Astrocyte of the hippocampus (primary cell): ENCODE results near the gene TTC3.
"Not testable (repeated sequence)": the region's sequence is repeated elsewhere in the genome, so short reads cannot be mapped to it uniquely, and the experiment has no call there.

Experiments used
- DNase-seq: peaks from one replicate; pipeline ENCODE4 v3.0.0; 2011; ENCODE audit warnings: low read depth, low spot score

The TTC3 gene

DNA sequence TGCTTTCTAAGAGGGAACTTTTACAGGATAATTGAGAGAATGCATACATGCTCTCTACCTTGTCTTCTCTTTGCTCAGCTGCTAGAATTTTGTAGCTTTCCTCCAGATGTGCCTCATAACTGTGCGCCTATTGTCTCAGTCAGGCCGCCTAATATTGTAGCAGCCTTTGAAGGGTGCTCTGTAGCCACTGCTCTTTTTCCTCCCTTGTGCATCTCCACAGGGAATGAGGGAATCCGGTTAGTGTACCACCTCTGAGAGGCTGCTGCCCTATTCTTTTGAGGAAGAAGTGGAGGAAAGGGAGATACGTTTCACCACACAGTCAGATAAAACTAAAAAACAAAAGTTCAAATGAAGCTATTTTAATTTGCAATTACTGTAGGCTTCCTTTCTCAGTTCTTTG, 22.8 kb downstream of the TTC3 start:
- DNase-seq = no peak

DNA sequence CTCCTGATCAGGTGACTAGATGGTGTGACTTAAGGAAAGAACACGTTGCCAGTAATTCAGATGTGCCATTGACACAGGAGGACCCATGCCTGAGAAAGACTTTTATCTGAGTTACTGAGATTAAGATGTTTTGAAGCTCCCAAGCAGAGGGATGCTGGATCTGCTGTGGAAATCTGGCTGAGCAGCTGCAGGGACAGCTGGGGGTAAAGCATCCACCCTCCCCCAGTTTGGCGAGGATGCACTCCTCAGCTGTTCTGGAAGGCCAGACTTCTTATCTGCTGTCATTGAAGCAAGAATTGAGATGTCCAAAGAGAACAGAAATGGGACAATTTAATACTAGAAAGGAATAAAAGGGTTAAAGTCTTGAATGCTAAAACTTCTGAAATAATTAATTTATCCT, 25.7 kb downstream of the TTC3 start:
- DNase-seq = no peak

DNA sequence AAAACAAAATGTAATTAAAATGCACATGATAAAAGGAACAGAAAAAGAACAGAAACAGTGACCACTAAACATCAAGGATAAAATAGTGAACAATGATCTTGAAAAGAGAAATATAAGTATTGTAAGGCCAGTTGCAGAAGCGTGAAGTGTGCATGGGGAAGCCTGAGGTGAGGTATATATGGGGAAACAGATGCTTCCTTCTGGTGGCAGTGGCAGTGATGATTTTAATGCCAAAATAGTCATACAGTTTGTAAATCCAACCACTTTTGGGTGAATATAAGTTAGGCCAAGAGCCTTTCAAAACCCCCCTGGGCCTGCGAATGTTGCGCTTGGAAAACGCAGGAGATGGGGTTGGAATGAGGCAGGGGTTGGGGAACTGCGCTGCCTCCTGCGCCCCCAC, 27.3 kb downstream of the TTC3 start:
- DNase-seq = no peak

DNA sequence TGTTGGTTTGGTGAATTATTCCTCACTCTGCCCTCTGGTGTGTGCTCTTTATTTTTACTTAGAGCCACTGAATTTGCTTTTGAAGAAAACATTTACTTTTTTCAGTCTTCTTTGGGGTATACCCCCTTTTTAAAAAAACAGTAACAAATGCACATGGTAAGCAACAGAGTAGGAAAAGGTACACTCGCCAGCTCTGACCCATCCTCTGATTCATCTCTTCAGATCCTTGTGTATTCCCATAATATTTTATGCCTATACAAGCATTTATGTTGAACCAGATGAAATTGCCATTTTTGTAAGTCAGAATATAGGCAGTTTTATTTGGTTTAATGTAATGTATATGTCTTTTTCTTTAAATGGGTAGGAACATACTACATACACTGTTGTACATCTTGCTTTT, 28.3 kb downstream of the TTC3 start:
- no peak for DNase-seq

DNA sequence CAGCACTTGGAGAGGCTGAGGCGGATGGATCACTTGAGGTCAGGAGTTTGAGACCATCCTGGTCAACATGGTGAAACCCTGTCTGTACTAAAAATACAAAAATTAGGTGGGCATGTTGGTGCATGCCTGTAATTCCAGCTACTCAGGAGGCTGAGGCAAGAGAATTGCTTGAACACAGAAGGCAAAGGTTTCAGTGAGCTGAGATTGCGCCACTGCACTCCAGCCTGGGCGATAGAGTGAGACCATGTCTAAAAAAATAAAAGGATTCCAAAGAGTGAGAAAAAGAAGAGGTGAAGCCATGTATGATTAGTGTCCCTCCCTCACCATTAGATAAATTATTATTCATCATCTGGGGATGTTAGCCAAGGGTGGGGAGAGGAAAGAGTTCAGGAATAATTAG, 29.7 kb downstream of the TTC3 start:
- not testable (repeated sequence) for DNase-seq

DNA sequence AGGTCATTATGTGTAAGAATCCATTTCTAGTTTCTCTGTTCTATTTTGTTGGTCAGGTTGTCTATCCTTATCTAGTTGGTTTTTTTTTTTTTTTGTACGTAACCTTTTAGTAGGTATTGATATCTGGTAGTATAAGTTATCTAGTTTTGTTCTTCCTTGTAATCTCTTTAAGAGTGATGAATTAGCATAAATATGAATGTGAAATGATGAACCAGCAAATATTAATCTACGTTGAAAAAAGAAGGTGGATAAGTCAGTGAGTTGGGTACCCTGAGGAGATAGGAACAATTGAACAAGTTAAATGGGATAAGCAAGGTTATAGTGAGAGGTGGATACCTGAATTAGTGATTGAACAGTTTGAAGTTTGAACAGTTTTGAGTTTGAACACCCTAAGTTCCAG, 33.9 kb downstream of the TTC3 start:
- DNase-seq = no peak

DNA sequence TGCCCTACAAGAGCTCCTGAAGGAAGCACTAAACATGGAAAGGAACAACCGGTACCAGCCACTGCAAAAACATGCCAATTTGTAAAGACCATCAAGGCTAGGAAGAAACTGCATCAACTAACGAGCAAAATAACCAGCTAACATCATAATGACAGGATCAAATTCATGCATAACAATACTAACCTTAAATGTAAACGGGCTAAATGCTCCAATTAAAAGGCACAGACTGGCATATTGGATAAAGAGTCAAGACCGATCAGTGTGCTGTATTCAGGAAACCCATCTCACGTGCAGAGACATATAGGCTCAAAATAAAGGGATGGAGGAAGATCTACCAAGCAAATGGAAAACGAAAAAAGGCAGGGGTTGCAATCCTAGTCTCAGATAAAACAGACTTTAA, 38.0 kb downstream of the TTC3 start:
- not testable (repeated sequence) for DNase-seq

DNA sequence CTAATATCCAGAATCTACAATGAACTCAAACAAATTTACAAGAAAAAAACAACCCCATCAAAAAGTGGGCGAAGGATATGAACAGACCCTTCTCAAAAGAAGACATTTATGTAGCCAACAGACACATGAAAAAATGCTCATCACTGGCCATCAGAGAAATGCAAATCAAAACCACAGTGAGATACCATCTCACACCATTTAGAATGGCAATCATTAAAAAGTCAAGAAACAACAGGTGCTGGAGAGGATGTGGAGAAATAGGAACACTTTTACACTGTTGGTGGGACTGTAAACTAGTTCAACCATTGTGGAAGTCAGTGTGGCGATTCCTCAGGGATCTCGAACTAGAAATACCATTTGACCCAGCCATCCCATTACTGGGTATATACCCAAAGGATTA, 41.2 kb downstream of the TTC3 start:
- not testable (repeated sequence) for DNase-seq

DNA sequence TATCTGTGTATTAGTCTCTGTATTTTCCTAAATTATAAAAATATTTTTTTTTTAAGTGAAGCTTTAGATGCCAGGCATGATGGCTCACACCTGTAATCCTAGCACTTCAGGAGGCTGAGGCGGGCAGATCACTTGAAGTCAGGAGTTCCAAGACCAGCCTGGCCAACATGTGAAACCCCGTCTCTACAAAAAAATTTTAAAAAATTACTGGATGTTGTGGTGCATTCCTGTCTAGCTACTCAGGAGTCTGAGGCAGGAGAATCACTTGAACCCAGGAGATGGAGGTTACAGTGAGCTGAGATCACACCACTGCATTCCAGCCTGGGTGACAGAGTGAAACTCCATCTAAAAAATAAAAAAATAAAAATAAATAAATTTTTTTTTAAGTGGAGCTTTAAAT, 43.4 kb downstream of the TTC3 start:
- not testable (repeated sequence) for DNase-seq

DNA sequence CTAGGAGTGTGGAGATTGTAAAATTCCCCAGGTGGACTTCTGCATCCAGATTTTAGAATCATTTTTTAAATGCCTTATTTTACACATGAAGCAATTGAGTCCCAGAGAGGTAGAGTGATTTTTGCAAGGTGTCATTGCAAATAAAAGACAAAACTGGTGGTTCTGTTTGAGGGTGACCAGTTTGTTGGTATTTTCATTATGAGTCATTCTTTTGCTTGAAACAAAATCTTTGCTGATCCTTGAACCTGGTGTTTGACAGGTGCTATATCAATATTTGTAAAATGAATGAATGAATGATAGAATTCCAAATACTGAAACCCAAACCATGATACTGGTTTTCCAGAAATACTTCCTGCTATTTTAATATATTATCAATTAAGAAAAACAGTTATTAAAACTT, 44.1 kb downstream of the TTC3 start:
- DNase-seq = no peak

DNA sequence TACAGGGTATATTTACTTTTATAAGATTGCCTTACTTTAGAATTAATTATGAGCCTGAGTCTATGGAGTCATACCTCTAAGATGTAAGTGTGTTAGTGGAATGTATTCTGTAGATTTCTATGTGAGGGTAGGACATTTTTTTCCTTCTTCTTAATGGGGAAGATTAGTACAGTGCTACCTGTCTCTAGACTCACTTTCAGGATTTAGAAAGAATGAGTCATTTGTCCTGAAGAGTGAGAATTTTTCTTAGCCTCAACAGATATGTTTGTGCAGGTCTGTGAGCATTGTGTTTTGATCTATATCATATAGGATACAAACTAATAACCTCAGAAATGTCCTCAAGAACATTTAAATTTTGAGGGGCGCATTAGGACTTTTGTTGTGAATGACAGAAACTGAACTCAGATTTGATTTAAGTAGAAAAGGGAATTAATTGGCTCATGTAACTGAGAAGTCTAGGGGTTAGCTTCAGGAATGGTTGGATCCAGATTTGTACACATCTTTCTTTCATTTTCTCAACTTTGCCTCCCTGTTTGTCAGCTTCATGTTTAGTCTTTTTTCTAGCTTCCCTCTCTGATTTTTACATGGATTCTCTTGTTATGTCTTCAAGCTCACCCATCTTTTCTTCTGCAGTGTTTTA, 45.3 kb downstream of the TTC3 start:
- DNase-seq = no peak

DNA sequence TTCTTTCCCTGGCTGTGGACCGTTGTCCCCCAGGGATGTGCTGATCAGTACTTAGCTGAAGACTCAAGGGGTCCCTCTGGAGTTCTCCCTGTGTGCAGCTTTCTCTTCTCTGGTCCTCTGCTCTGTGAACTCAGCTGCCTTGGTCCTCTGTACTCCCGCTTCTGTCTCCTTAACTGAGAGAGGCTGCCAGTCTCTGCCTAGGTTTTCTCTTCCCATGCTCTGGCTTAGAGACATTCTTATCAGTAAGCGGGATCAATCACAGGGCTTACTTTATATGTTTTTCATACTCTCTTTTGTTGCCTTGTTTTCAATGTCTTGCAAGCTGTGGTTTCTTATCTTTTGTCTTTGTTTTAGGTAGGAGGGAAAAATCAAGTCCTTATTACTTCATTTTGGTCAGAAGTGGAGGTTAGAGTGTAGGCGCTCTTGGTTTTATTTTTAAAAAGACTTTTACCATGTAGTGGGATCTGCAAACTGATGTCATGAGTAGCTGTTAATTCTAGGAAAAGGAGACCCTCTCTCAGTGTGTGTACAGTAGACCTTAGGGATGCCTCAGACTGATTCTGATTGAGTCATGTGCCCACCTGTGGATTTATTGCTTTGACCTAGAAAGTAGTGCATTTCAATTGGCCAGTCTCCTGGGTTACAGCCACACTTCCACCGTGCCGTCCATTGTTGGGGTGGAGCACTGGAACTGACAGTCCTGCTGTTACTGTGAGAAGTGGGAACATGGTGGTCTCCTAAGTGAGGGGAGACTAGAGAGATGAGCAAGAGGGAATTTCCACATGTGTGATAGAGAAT, 46.6 kb downstream of the TTC3 start:
- no peak for DNase-seq

DNA sequence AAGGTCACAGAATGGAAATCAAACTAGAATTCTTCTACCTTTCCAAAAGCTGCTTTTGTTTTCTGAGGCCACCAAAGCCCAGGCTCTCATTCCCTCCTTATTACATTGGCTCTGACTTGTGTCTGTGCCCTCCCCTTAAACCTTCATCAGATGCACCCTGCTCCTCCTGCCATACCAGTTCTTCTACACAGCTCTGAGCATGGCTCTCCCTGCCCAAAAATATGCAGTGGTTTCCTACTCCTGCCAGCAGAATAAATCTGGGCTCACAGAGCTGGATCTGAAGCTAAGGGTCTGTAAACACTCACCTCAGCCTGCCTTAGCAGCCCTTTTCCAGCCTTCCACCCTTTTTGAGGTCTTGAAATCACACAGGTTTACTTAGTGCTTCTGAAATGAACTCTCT, 55.0 kb downstream of the TTC3 start:
- peak; percentile 69 for DNase-seq

DNA sequence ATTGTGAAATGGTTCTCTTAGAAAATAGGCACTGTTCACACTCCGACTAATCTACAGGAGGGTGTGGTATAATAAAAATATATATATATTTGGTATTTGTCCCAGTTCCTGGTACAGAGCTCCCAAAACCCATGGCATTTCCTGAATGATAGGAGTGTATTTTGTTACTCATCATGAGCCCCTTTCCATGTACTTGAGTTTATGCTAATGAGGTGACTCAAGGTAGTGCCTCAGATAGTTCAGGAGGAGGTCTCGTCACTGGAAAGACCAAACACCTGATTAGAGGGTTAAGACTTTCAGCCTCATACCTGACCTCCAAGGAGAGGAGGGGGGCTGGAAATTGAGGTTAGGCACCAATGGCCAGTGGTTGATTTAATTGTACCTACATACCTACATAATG, 57.9 kb downstream of the TTC3 start:
- DNase-seq = peak; percentile 49

DNA sequence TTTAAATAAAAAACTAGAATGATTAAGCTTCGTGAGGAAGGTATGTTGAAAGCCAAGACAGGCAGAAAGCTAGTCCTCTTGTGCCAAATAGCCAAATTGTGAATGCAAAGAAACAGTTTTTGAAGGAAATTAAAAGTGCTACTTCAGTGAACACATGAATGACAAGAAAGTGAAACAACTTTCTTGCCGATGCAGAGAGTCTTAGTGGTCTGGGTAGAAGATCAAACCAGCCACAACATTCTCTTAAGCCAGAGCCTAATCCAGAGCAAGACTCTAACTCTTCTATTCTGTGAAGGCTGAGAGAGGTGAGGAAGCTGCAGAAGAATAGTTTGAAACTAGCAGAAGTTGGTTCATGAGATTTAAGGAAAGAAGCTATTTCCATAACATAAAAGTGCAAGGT, 63.2 kb downstream of the TTC3 start:
- no peak for DNase-seq

DNA sequence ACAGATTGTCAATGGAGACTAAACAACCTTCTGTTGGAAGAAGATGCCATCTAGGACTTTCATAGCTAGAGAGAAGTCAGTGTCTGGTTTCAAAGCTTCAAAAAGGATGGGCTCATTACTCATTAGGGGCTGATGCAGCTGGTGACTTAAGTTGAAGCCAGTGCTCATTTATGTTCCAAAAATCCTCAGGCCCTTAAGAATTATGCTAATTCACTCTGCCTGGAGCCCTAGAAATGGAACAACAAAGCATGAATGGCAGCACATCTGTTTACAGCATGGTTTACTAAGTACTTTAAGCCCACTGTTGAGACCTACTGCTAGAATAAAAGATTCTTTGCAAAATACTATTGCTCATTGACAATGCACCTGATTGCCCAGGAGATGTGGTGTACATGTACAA, 63.7 kb downstream of the TTC3 start:
- no peak for DNase-seq

DNA sequence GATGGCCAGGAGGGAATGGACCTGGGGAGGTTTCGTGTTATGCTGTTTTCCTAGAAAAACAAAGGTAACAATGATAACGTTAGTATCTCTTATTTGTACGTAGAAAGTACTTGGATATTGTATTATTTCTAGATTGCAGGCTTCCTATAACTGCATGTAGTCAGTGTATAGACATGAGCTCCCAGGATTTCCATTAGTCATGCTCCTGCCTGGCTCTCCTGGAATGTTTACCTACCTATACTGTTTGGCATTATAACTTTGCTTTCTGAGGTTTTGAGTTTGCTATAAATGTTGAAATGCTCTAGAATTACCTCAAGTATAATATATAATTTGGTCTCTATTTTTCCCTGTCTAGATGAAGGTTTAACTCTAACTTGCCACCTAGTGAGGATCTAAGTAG, 66.1 kb downstream of the TTC3 start:
- DNase-seq = peak; percentile 20

DNA sequence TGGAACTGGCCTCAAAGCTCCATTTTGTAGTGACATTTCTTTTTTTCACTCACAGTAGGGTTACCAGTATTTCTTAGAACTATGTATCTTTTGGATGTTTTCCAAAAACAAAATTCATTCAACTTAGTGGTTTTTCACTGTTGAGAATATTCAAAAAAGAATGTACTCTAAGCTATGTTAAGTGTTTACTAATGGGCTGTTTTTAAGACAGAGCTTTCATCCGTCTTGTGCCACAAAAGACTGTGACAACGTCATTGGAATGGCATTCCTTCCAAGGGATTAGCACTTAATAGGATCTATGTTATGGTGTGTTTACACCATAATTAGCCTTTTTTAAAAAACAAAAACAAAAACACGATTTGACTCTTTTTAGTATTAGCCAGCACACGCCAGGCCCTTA, 66.8 kb downstream of the TTC3 start:
- peak; percentile 89 for DNase-seq

DNA sequence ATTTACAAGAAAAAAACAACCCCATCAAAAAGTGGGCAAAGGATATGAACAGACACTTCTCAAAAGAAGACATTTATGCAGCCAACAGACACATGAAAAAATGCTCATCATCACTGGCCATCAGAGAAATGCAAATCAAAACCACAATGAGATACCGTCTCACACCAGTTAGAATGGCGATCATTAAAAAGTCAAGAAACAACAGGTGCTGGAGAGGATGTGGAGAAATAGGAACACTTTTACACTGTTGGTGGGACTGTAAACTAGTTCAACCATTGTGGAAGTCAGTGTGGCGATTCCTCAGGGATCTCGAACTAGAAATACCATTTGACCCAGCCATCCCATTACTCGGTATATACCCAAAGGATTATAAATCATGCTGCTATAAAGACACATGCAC, 70.3 kb downstream of the TTC3 start:
- DNase-seq = not testable (repeated sequence)

DNA sequence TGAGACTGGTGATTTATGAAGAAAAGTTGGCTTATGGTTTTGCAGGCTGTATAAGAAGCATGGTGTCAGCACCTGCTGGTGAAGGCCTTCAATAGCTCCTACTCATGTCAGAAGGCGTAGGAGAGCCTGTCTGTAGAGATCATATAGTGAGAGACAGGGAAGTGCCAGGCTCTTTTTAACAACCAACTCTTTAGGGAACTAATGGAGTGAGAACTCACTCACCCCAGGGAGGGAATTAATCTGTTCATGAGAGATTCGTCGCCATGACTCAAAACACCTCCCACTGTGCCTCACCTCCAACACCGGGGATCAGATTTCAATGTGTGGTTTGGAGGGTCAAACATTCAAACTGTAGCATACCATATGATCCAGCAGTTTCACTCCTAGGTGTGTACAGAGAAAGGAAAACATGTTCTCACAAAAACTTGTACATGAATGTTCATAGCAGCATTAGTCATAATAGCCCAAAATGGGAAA, 72.6 kb downstream of the TTC3 start:
- DNase-seq = peak; percentile 53

DNA sequence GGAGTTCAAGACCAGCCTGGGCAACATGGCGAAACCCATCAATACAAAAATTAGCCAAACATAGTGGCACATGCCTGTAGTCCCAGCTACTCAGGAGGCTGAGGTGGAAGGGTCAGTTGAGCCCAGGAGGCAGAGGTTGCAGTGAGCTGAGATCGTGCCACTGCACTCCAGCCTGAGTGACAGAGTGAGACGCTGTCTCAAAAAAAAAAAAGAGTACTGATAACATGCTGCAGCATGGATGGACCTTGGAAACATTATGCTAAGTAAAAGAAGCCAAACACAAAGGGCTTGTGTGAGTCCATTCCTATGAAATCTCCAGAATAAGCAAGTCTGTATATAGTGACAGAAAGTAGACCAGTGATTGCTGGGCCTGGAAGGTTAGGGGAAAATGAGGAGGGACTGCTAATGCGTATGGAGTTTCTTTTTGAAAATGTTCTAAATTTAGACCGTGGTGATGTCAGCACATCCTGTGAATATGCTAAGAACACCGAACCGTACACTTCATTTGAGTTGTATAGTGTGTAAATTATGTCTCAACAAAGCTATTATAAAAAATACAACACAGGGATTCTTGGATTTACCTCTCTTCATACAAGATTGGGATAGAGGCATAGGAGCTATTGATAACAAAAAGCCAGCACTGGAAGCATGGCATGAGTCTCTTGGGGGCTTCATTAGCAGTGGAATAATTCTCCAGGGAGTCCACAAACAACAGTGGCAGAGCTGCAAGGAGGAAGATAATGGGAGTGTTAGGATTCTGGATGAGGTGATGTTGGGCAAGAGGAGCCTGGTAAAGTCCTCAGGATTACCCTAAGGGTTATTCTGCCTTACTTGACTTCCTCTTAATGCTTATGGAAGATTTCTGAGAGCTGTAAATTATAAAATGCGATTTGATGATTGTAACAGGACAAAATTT, 73.5 kb downstream of the TTC3 start:
- DNase-seq = no peak

DNA sequence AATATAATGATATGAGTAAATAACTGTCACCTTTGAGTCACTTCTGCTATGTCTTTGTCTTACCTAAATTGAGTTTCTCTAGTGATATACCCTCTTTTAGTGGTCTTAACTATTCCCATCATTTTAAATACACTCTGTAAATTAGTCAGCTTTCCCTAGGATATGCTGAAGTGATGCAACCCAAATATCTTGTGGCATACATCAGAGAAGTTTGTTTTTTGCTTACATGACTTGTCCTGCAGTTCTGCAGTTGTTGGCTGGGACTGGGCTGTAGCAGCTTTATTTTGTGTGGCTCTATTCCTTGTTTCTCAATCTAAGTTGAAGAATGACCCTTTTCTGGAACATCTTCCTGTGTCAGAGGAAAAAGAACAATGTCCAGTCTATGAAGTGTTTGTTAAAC, 76.4 kb downstream of the TTC3 start:
- no peak for DNase-seq
